Activated T-cell treated with anti-CD3 and anti-CD28 coated beads, Interleukin-2, amount 50 U/mL, for 72 hours (primary cell): ENCODE results near the gene KCMF1. TPM values are rescaled to one million over a fixed set of nuclear protein-coding genes. Genes with fewer than 3 reads are reported as not detected.

Experiments
- ATAC-seq, 2 donors: fragments of 150-1000 bp; cut with Tn5 transposase; replicated peaks in 1 of 2; 2 replicates each; pipeline ENCODE4 v1.10.0; 2021; ENCODE audit warnings: moderate library complexity in 2 of 2, mild to moderate bottlenecking in 1 of 2
- DNase-seq, 2 donors: peaks; one replicate each; pipeline ENCODE4 v3.0.0; 2021 to 2022; ENCODE audit warnings: mixed read lengths in 1 of 2
- H3K27ac Mint-ChIP-seq: one replicate; pipeline ENCODE4 v1.8.0; 2022; ENCODE audit warnings: mild to moderate bottlenecking, moderate library complexity, mixed read lengths
- H3K27me3 Mint-ChIP-seq: one replicate; pipeline ENCODE4 v1.8.0; 2022; ENCODE audit warnings: low read depth, mixed read lengths
- H3K36me3 Mint-ChIP-seq, 2 donors: one replicate each; pipeline ENCODE4 v1.8.0; 2022; ENCODE audit warnings: mixed read lengths in 2 of 2, mild to moderate bottlenecking in 1 of 2; ENCODE audit not compliant: insufficient read depth in 2 of 2
- H3K4me1 Mint-ChIP-seq: one replicate; pipeline ENCODE4 v1.8.0; 2022; ENCODE audit warnings: low read depth, mixed read lengths
- H3K4me3 Mint-ChIP-seq, 2 donors: one replicate each; pipeline ENCODE4 v1.8.0; 2022; ENCODE audit warnings: mild to moderate bottlenecking in 2 of 2, mixed read lengths in 2 of 2, moderate library complexity in 2 of 2
- H3K9me3 Mint-ChIP-seq, 2 donors: one replicate each; pipeline ENCODE4 v1.8.0; 2022; ENCODE audit warnings: mixed read lengths in 2 of 2
- total RNA-seq, 2 donors: library from RNA; stranded (reverse); gene quantifications; one replicate each; pipeline ENCODE4 v1.2.3, GENCODE V29; 2022

KCMF1 gene
- total RNA-seq, 2 donors from 2014 or later: 115 to 139 TPM

DNA sequence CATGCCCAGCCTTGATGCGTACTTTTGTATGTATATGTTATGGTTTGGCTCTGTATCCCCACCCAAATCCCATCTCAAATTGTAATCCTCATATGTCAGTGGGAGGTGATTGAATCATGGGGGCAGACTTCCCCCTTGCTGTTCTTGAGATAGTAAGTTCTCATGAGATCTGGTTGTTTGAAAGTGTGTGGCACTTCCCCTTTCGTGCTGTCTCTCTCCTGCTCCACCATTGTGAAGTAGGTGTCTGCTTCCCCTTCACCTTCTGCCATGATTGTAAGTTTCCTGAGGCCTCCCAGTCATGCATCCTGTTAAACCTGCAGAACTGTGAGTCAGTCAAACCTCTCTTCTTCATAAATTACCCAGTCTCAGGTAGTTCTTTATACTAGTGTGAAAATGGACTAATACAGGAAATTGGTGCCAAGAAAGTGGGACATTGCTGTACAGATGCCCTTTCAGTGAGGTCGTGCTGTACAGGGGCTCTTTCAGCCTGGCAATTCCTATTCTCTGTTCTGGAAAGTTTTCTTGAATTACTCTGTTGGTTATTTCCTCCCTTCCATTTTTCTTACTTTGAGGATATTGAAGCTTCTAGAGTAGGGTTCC, 38.2 kb downstream of the KCMF1 start:
- Mint-ChIP-seq H3K36me3 (peaks cover 15 to 26% of the 10 kb centered on the region in 2 donors), H3K27ac (peak overlapping the region; percentile 98), H3K4me1 (peaks cover 81% of the 10 kb centered on the region), H3K9me3 (peaks cover 3 to 8% of the 10 kb centered on the region in 2 donors), H3K27me3 (no peaks in the 10 kb centered on the region), H3K4me3 (peak overlapping the region in 1 of 2 donors; percentile 54)
- DNase-seq (no peak), ATAC-seq (no peak)

DNA sequence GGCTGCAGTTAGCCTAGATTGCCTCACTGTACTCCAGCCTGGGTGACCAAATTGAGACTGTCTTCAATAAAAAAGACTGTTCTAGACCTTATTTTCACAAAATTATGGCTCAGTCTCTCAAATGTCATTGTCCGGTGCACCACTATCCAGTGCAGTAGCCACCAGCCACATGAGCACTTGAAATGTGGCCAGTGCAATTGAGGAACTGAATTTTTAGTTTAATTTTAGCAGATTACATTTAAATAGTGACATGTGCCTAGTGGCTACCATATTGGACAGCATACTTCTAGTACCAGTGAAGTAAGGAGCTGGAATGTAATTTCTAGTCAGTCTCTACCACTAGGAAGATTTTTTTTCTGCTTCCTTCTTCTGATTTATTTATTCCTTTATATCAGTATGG, 39.4 kb downstream of the KCMF1 start:
- H3K27ac Mint-ChIP-seq: peak overlapping the region; percentile 98
- ATAC-seq: no peak
- DNase-seq: no peak
- H3K4me3 Mint-ChIP-seq: no peak overlapping the region
- H3K4me1 Mint-ChIP-seq: peaks cover 89% of the 10 kb centered on the region
- peaks cover 3 to 8% of the 10 kb centered on the region in 2 donors for H3K9me3 Mint-ChIP-seq
- peaks cover 15 to 25% of the 10 kb centered on the region in 2 donors for H3K36me3 Mint-ChIP-seq
- no peaks in the 10 kb centered on the region for H3K27me3 Mint-ChIP-seq

DNA sequence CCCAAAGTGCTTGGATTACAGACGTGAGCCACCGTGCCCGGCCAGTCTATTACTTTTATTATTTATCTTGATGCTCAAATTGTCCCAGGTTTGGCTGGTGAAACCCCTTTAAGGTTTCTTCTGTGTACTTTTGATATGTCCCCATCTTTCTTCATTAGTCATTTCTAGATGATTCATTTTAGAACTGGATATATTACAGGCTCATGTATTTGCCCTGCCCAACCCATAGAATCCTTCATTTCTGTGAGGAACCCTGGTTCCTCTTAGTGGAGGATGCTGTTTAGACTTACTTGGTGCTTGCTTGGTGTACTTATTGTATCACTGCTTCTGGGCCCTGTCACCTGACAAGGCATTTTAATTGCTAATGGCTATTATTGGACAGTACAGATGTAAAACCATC, 40.1 kb downstream of the KCMF1 start:
- ATAC-seq: peak; percentile 79 to 80
- Mint-ChIP-seq H3K4me3 (peak overlapping the region; percentile 57 to 59), H3K4me1 (peaks cover 89% of the 10 kb centered on the region), H3K36me3 (peaks cover 15 to 24% of the 10 kb centered on the region in 2 donors), H3K9me3 (peaks cover 3 to 8% of the 10 kb centered on the region in 2 donors), H3K27ac (peak overlapping the region; percentile 82), H3K27me3 (no peaks in the 10 kb centered on the region)
- no peak for DNase-seq

DNA sequence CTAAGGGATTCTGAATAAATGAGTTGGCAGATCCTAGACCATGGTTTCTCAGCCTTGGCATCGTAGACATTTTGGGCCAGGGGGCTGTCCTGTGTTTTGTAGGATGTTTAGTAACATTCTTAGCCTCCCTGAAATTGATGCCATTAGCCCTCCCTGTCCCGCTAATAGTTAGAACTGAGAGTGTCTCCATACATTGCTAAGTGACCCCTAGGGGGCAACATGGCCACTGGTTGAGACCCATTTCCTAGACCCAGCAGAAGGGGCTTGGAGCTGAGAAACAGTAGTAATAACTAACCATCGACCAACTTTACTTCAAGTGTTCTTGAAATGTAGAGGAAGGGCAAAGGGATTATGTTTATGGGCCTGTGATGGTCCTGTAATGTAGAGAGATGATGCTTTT, 40.8 kb downstream of the KCMF1 start:
- Mint-ChIP-seq H3K27ac (peak overlapping the region; percentile 82), H3K9me3 (peaks cover 3 to 8% of the 10 kb centered on the region in 2 donors), H3K27me3 (no peaks in the 10 kb centered on the region), H3K36me3 (peaks cover 15 to 23% of the 10 kb centered on the region in 2 donors), H3K4me1 (peaks cover 92% of the 10 kb centered on the region), H3K4me3 (peak overlapping the region in 1 of 2 donors; percentile 3)
- DNase-seq (no peak), ATAC-seq (no peak)

DNA sequence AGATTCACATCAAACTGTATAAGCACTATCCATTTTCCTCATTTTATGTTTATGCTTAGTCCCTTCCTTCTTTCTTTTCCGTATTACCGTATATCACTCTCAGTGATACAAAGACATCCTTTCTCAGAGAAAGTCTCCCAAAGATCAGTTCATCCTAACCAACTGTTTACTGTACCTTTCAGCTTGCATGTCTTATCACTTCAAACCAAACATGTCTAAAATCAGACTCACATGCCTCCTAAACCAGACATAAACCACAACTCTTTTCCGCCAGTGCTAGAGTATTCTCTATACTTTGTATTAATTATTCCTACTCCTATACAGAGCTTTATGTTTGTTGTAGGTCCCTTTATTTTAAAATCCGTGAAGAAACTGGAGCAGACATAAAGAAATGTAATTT, 41.5 kb downstream of the KCMF1 start:
- H3K36me3 Mint-ChIP-seq: peaks cover 11 to 18% of the 10 kb centered on the region in 2 donors
- H3K4me3 Mint-ChIP-seq: peak overlapping the region; percentile 8 to 56
- no peak for ATAC-seq

DNA sequence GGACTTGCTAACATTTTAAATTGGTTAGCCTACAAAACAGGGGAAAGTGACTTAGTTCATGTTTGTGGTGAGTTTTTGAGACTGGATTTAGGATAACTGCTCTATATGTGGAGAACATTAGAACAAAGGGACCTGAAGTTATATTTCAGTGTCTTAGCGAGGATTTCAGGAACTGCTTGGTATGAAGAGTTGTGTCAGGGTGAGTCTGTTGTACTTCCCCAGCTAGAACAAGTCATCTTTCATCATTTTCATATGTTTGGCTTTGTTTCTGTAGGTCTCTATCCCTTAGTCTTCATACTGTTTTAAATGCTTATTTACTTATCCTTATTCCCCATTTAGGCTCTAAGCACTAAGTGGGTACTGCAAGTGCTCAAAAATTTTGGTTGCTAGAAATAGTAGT, 41.9 kb downstream of the KCMF1 start:
- Mint-ChIP-seq H3K4me3 (peak overlapping the region; percentile 31 to 56), H3K27me3 (no peaks in the 10 kb centered on the region), H3K4me1 (peaks cover 95% of the 10 kb centered on the region), H3K36me3 (peaks cover 11 to 15% of the 10 kb centered on the region in 2 donors), H3K9me3 (peaks cover 3 to 8% of the 10 kb centered on the region in 2 donors), H3K27ac (peak overlapping the region; percentile 57)
- no peak for DNase-seq
- ATAC-seq: peak; percentile 30 to 41

More for the DNA sequence above, 41.5 kb downstream of the KCMF1 start:
- no peak for DNase-seq
- H3K27ac Mint-ChIP-seq: peak overlapping the region; percentile 57
- no peaks in the 10 kb centered on the region for H3K27me3 Mint-ChIP-seq
- peaks cover 92% of the 10 kb centered on the region for H3K4me1 Mint-ChIP-seq
- peaks cover 3 to 8% of the 10 kb centered on the region in 2 donors for H3K9me3 Mint-ChIP-seq

DNA sequence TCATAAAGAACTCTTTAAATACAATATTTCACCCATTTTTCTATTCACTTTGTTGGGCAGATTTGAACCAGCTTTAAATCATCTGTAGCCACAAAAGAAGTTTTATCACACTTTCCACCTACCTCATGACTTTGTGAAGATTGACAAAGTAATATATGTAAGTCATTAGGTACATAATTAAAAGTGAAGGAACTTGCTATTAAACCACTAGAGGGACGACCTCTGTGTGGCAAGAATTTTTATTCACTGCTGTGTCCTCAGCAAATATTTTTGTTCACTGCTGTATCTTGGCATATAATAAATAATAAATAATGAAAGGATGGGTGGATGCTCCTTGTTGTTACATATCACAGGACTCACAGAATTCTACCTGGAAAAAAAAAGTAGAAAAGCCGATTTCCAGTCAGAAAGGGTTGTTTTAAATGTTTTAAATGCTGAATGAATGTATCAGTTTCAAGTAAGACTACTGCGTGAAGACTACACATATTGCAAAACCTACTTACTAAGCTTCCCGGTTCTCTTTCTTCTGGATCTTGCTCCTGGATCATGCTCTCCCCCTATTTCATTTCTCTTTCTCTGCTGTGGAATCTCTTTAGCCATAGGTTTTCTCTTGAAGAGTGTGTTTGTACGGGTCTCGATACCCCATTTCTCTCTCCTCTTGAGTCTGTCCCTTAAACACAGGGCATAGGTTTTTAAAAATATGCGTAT, 44.8 kb downstream of the KCMF1 start:
- H3K27me3 Mint-ChIP-seq: no peaks in the 10 kb centered on the region
- no peak for ATAC-seq
- peaks cover 88% of the 10 kb centered on the region for H3K4me1 Mint-ChIP-seq
- H3K27ac Mint-ChIP-seq: peak overlapping the region; percentile 66
- peak overlapping the region in 1 of 2 donors; percentile 33 for H3K4me3 Mint-ChIP-seq
- peaks cover 0 to 3% of the 10 kb centered on the region in 2 donors for H3K36me3 Mint-ChIP-seq
- H3K9me3 Mint-ChIP-seq: peaks cover 0 to 2% of the 10 kb centered on the region in 2 donors
- no peak for DNase-seq

DNA sequence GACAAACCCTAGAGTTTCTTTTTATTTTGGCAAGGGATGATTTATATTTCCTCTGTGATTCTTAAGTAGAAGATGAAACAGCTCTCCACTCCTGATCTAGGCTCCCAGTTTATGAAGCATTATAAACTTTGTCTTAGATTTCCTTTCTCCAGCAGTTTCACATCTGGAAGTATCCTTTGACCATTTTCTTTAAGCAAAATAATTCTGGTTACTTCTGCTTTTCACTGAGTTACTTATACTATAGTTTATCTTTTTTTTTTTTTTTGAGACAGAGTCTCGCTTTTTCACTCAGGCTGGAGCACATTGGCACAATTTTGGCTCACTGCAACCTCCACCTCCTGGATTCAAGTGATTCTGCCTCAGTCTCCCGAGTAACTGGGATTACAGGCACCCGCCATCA, 45.5 kb downstream of the KCMF1 start:
- no peak for ATAC-seq
- Mint-ChIP-seq H3K4me1 (peaks cover 85% of the 10 kb centered on the region), H3K27me3 (no peaks in the 10 kb centered on the region), H3K9me3 (no peaks in the 10 kb centered on the region), H3K4me3 (no peak overlapping the region), H3K36me3 (peaks cover 0 to 3% of the 10 kb centered on the region in 2 donors), H3K27ac (peak overlapping the region; percentile 93)
- DNase-seq: no peak

DNA sequence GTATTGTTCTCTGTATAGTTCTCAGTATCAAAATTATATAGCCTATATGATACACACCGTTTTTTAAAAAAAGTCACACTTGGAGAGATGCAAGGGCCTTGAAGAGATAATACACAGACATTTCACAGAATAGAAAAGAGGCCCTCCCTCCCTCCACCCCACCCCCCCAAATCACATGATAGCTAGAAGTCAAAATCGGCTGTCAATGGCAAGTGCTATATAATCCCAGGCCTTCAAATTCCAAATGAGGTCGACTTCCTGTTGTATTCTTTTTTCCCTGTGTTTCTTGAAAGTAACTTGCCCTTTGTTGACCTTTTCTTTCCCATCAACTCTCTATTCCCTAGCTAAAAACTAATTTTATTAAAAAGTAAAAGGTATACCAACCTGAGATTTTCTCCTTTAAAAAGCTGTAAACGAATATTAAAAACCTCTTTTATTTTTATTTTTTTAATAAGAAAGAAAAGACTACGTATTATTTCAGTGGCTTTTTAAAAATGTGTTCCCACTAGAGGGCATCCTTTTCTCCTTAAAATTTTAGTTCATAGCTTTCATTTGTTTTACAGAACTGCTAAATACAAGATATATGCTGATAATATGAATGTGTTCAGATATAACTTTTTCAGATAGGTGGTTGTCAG, 46.6 kb downstream of the KCMF1 start:
- H3K4me3 Mint-ChIP-seq: peak overlapping the region; percentile 38 to 79
- DNase-seq (no peak), ATAC-seq (no peak)
- peaks cover 0 to 5% of the 10 kb centered on the region in 2 donors for H3K36me3 Mint-ChIP-seq
- H3K27me3 Mint-ChIP-seq: no peaks in the 10 kb centered on the region
- peak overlapping the region; percentile 93 for H3K27ac Mint-ChIP-seq
- H3K4me1 Mint-ChIP-seq: peaks cover 80% of the 10 kb centered on the region
- no peaks in the 10 kb centered on the region for H3K9me3 Mint-ChIP-seq

DNA sequence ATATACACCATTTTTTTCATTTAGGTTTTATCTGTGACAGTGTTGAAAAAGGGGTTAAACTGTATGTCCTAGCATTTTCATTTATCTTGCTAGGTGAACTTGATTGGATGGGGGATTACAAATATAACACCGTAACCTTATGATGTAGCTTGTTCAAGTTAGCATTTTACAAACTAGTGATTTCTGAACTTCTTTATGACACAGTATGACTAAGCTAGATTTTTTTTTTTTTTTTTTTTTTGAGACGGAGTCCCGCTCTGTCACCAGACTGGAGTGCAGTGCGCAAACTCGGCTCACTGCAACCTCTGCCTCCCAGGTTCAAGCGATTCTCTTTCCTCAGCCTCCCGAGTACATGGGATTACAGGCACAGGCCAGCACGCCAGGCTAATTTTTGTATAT, 47.1 kb downstream of the KCMF1 start:
- Mint-ChIP-seq H3K9me3 (no peaks in the 10 kb centered on the region), H3K36me3 (peaks cover under 1 to 6% of the 10 kb centered on the region in 2 donors), H3K4me3 (peak overlapping the region; percentile 38 to 79), H3K27me3 (no peaks in the 10 kb centered on the region), H3K4me1 (peaks cover 75% of the 10 kb centered on the region), H3K27ac (peak overlapping the region; percentile 82)
- peak; percentile 81 to 83 for ATAC-seq
- no peak for DNase-seq

DNA sequence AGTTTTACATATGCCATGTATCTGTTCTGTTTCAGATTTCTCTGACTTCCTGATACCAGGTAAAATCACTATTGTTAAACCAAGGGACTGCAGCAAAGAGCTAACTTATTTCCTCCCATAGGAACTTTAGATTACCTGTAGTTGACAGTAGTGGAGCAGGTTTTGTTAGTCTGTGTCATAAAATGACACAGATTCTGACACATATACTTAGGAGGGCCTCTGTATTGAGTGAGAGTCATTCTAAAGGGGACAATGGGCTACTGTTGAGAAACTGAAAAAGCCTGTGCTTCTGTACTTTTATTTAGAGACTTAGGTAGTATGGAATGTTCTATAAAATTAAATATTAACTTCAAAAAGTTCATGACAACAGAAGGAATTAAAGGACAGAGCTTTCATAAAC, 48.2 kb downstream of the KCMF1 start:
- Mint-ChIP-seq H3K9me3 (no peaks in the 10 kb centered on the region), H3K27ac (peak overlapping the region; percentile 73), H3K4me3 (peak overlapping the region in 1 of 2 donors; percentile 32), H3K36me3 (peaks cover 3 to 6% of the 10 kb centered on the region in 2 donors), H3K27me3 (no peaks in the 10 kb centered on the region), H3K4me1 (peaks cover 71% of the 10 kb centered on the region)
- DNase-seq (no peak), ATAC-seq (peak; percentile 55 to 56)

DNA sequence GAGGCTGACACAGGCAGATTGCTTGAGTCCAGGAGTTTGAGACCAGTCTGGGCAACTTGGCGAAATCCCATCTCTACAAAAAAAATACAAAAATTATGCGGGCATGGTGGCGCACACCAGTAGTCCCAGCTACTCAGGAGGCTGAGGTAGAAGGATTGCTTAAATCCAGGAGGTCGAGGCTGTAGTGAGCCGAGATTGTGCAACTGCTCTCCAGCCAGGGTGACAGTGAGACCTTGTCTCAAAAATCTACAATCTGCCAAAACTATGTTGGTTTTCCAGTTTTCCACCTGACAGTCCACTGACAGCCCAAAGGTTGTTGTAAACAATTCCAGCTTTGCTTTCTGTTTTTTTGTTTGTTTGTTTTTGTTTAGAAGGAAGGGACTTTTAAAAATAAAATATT, 51.3 kb downstream of the KCMF1 start:
- no peaks in the 10 kb centered on the region for H3K9me3 Mint-ChIP-seq
- no peak overlapping the region for H3K4me3 Mint-ChIP-seq
- DNase-seq (no peak), ATAC-seq (no peak)
- no peak overlapping the region for H3K27ac Mint-ChIP-seq
- peaks cover 41% of the 10 kb centered on the region for H3K4me1 Mint-ChIP-seq
- no peaks in the 10 kb centered on the region for H3K27me3 Mint-ChIP-seq
- H3K36me3 Mint-ChIP-seq: peaks cover 3 to 9% of the 10 kb centered on the region in 2 donors

DNA sequence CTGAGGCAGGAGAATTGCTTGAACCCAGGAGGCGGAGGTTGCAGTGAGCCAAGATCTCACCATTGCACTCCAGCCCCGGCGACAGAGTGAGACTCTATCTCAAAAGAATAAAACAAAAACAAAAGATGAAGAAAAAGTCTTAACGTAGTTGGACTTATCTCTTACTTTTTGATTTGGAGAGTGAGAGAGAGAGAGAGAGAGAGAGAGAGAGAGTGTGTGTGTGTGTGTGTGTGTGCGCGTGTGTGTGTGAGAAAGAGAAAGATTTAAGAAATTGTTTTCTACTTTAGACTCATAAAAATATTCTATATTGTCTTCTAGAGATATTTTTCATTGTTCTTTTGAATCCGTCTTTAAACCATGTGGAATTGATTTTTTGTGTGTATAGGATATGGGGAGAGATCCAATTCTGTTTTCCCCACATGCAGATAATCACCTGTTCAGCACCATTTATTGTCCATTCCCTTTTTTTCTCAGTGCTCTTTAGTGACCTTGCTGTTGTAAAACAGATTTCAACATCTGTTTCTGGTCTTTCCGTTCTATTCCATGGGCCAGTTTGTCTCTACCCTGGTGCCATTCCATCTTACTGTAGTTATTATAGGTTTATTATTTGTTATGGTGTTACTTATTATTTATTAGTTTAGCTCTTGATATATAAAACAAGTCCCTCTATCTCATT, 53.5 kb downstream of the KCMF1 start:
- Mint-ChIP-seq H3K27ac (no peak overlapping the region), H3K9me3 (no peaks in the 10 kb centered on the region), H3K27me3 (no peaks in the 10 kb centered on the region), H3K36me3 (peaks cover 3 to 11% of the 10 kb centered on the region in 2 donors), H3K4me3 (no peak overlapping the region), H3K4me1 (peaks cover 22% of the 10 kb centered on the region)
- no peak for ATAC-seq
- DNase-seq: no peak
